A549 (cell line): Measurements from ENCODE around the gene VCL.

ENCODE experiments used
- CHD2 ChIP-seq: fragments of 150-350 bp; IDR thresholded peaks from 2 replicates; pipeline ENCODE4 v1.6.1; 2014; ENCODE audit warnings: low read length; ENCODE audit not compliant: partially characterized antibody
- CTCF ChIP-seq: fragments of >200 bp; sonication (Bioruptor Twin); formaldehyde crosslinking; IDR thresholded peaks from 3 replicates; pipeline ENCODE4 v1.5.1; 2016
- E2F6 ChIP-seq: IDR thresholded peaks from 2 replicates; pipeline ENCODE4 v1.6.1; 2012; ENCODE audit warnings: low read depth, borderline replicate concordance
- KDM1A ChIP-seq: fragments of 200-600 bp; sonication (generic); IDR thresholded peaks from 2 replicates; pipeline ENCODE4 v1.6.1; 2016; ENCODE audit warnings: low read depth, mild to moderate bottlenecking
- MAFK ChIP-seq: fragments of 450-650 bp; IDR thresholded peaks from 2 replicates; pipeline ENCODE4 v1.6.1; 2014; ENCODE audit not compliant: partially characterized antibody
- PHF8 ChIP-seq: fragments of 200-600 bp; sonication (generic); IDR thresholded peaks from 2 replicates; pipeline ENCODE4 v1.6.1; 2016; ENCODE audit warnings: low read depth, mild to moderate bottlenecking, antibody characterized with exemption, moderate library complexity, borderline replicate concordance
- POLR2A ChIP-seq: IDR thresholded peaks from 2 replicates; pipeline ENCODE4 v1.6.1; 2012; ENCODE audit warnings: mild to moderate bottlenecking, low read length
- SMC3 ChIP-seq: fragments of >200 bp; sonication (Bioruptor Twin); formaldehyde crosslinking; IDR thresholded peaks from 3 replicates; pipeline ENCODE4 v1.6.1; 2018; ENCODE audit warnings: inconsistent platforms
- ZC3H11A ChIP-seq: fragments of 450-650 bp; IDR thresholded peaks from 2 replicates; pipeline ENCODE4 v1.6.1; 2014; ENCODE audit warnings: antibody characterized with exemption, mild to moderate bottlenecking
- TF ChIP-seq, protein P1 (sequence below): IDR thresholded peaks from 2 replicates; pipeline ENCODE4 v1.6.1; 2012
- TF ChIP-seq, protein P2 (sequence below): IDR thresholded peaks from 2 replicates; pipeline ENCODE4 v1.6.1; 2012

DNA sequence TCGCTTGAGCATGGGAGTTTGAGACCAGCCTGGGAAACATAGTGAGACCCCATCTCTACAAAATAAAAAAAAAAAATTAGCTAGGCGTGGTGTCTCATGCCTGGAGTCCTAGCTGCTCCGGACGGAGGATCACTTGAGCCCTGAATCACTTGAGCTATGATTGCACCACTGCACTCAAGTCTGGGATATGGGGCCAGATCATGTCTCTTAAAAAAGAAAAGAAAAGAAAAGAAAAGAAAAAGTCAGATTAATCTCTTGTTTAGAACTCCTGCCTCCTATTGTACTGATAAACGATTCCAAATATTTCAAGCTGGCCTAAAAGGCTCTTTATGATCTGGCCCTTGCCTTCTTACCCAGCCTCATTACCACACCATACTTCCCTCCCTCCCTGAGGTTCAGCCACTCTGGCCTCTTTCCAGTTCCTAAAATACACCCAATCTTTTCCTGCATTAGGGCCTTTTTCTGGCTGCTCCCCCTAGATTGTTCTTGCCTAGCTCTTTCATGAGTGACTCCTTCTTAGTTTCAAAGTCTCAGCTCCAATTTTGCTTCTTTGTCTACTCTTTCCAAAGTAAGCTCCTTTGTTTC lies 41.7 kb downstream of the VCL start:
- TF ChIP-seq CTCF (no peak), E2F6 (no peak), POLR2A (no peak), PHF8 (no peak), ZC3H11A (no peak), SMC3 (no peak), CHD2 (no peak), KDM1A (no peak), MAFK (no peak)
- TF ChIP-seq, protein P1, sequence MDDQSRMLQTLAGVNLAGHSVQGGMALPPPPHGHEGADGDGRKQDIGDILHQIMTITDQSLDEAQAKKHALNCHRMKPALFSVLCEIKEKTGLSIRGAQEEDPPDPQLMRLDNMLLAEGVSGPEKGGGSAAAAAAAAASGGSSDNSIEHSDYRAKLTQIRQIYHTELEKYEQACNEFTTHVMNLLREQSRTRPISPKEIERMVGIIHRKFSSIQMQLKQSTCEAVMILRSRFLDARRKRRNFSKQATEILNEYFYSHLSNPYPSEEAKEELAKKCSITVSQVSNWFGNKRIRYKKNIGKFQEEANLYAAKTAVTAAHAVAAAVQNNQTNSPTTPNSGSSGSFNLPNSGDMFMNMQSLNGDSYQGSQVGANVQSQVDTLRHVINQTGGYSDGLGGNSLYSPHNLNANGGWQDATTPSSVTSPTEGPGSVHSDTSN, result no peak
- TF ChIP-seq, protein P2, sequence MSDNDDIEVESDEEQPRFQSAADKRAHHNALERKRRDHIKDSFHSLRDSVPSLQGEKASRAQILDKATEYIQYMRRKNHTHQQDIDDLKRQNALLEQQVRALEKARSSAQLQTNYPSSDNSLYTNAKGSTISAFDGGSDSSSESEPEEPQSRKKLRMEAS, result no peak
